Endothelial cell of umbilical vein (primary cell): ENCODE measurements around the gene CDH23. TPM values are rescaled to one million over a fixed set of nuclear protein-coding genes. Genes with fewer than 3 reads are reported as not detected.

Source experiments
- BruUV-seq: library from RNA; stranded (reverse); fragments of 400-500 nt; replicated peaks from 2 replicates; lab custom pipeline; 2021; lab: Mats Ljungman, UMichigan
- CTCF ChIA-PET: fragments of 300-600, 350-600 bp; sonication (Branson Sonifier 250); formaldehyde crosslinking; loops from one replicate; lab custom pipeline; 2021; ENCODE audit warnings: antibody characterized with exemption, inconsistent platforms; lab: Charles Lee
- POLR2A ChIA-PET: fragments of 300-600, 350-600 bp; sonication (Branson Sonifier 250); formaldehyde crosslinking; loops from one replicate; lab custom pipeline; 2021; ENCODE audit warnings: antibody characterized with exemption, inconsistent platforms; lab: Charles Lee
- DNase-seq: peaks from one replicate; pipeline ENCODE4 v3.0.0-alpha.2; 2011; ENCODE audit warnings: low read depth, low spot score
- FAIRE-seq: peaks from 2 replicates; lab custom pipeline; 2011; peaks lifted over from hg19 to GRCh38; lab: Jason Lieb, UNC
- H2AFZ ChIP-seq: 2 replicates; pipeline ENCODE4 v1.6.0; 2012; ENCODE audit warnings: low read depth, low read length, control low read depth, inconsistent platforms
- H3K27ac ChIP-seq: 2 replicates; pipeline ENCODE4 v1.5.1; 2011; ENCODE audit warnings: low read depth, mild to moderate bottlenecking, control low read depth, low read length, moderate library complexity; ENCODE audit not compliant: insufficient read depth
- H3K27me3 ChIP-seq, 2 experiments: 2 replicates each; pipeline versions ENCODE4 v1.6.0 to v1.6.1; 2011; ENCODE audit warnings: low read length in 2 of 2, mixed read lengths in 1 of 2; ENCODE audit not compliant: control insufficient read depth in 2 of 2, insufficient read depth in 2 of 2
- H3K36me3 ChIP-seq, 2 experiments: 2 replicates in 1 of 2; 3 replicates in 1 of 2; pipeline ENCODE4 v1.5.1; 2011; ENCODE audit warnings: low read length in 2 of 2, mild to moderate bottlenecking in 1 of 2, moderate library complexity in 1 of 2; ENCODE audit not compliant: control insufficient read depth in 2 of 2, insufficient read depth in 2 of 2; ENCODE audit errors: extremely low read depth in 1 of 2
- H3K4me1 ChIP-seq: 3 replicates; pipeline ENCODE4 v1.5.1; 2011; ENCODE audit warnings: mild to moderate bottlenecking, low read length; ENCODE audit not compliant: control insufficient read depth, insufficient read depth; ENCODE audit errors: extremely low read depth
- H3K4me2 ChIP-seq: 2 replicates; pipeline ENCODE4 v1.6.1; 2011; ENCODE audit warnings: low read length, control low read depth, mixed read lengths; ENCODE audit not compliant: insufficient read depth
- H3K4me3 ChIP-seq, 3 experiments: fragments of 200-600 bp in 1 of 3; sonication (generic), shearing (Covaris generic) in 1 of 3; replicated peaks in 1 of 3; 2 replicates each; pipeline ENCODE4 v1.5.1; 2011 to 2016; ENCODE audit warnings: control low read depth in 3 of 3, low read length in 3 of 3, mild to moderate bottlenecking in 2 of 3, inconsistent platforms in 1 of 3, low read depth in 1 of 3, moderate library complexity in 1 of 3; ENCODE audit not compliant: insufficient read depth in 1 of 3
- H3K79me2 ChIP-seq: 2 replicates; pipeline ENCODE4 v1.6.0; 2012; ENCODE audit warnings: low read length, inconsistent platforms; ENCODE audit not compliant: control insufficient read depth, insufficient read depth
- H3K9ac ChIP-seq: replicated peaks from 2 replicates; pipeline ENCODE3; 2011; ENCODE audit warnings: low read length, control low read depth; ENCODE audit not compliant: insufficient read depth; ENCODE audit errors: extremely low read depth
- H3K9me1 ChIP-seq: replicated peaks from 3 replicates; pipeline ENCODE4 v1.6.0; 2011; ENCODE audit warnings: mild to moderate bottlenecking, low read length; ENCODE audit not compliant: control insufficient read depth, insufficient read depth; ENCODE audit errors: extremely low read depth
- H3K9me3 ChIP-seq: replicated peaks from 2 replicates; pipeline ENCODE4 v1.5.1; 2012; ENCODE audit warnings: low read length, inconsistent platforms; ENCODE audit not compliant: control insufficient read depth, insufficient read depth
- H4K20me1 ChIP-seq: replicated peaks from 2 replicates; pipeline ENCODE3; 2011; ENCODE audit warnings: mild to moderate bottlenecking, low read length; ENCODE audit not compliant: control insufficient read depth, insufficient read depth; ENCODE audit errors: extremely low read depth
- EZH2 ChIP-seq: IDR thresholded peaks from 2 replicates; pipeline ENCODE4 v1.6.1; 2012; ENCODE audit warnings: borderline replicate concordance, low read depth, mild to moderate bottlenecking, moderate library complexity, low read length, inconsistent platforms; ENCODE audit not compliant: severe bottlenecking
- FOS ChIP-seq: IDR thresholded peaks from 2 replicates; pipeline ENCODE4 v1.6.1; 2011; ENCODE audit warnings: mild to moderate bottlenecking, low read length, moderate library complexity, borderline replicate concordance; ENCODE audit not compliant: insufficient read depth
- GATA2 ChIP-seq: IDR thresholded peaks from 2 replicates; pipeline ENCODE4 v1.7.0; 2011; ENCODE audit warnings: low read depth, mild to moderate bottlenecking, moderate library complexity, mixed read lengths, low read length; ENCODE audit not compliant: insufficient read length, insufficient read depth
- JUN ChIP-seq: IDR thresholded peaks from 2 replicates; pipeline ENCODE4 v1.6.1; 2011; ENCODE audit warnings: borderline replicate concordance, low read depth; ENCODE audit not compliant: insufficient read length, insufficient read depth
- MYC ChIP-seq: IDR thresholded peaks from one replicate; pipeline ENCODE4 v1.6.1; 2011; ENCODE audit warnings: mild to moderate bottlenecking, low read depth, low read length
- POLR2A ChIP-seq: IDR thresholded peaks from 2 replicates; pipeline ENCODE4 v1.6.1; 2012; ENCODE audit warnings: low read depth, mild to moderate bottlenecking, control low read depth, low read length
- POLR2AphosphoS5 ChIP-seq: IDR thresholded peaks from 2 replicates; pipeline ENCODE4 v1.6.1; 2012; ENCODE audit warnings: low read depth, mild to moderate bottlenecking, control low read depth, low read length, moderate library complexity; ENCODE audit not compliant: insufficient read depth
- dilution Hi-C: fragments of 300-500 bp; cut with MboI; formaldehyde crosslinking; loops from one replicate; pipeline ENCODE4 v1.15.0; 2019; ENCODE audit warnings: low sequenced_read_pairs; ENCODE audit not compliant: extremely low pct_ligation_motif_present
- intact Hi-C: fragments of 100-400 bp; cut with micrococcal nuclease; formaldehyde crosslinking; loops from one replicate; pipeline ENCODE4 v1.10.0; 2022
- polyA plus RNA-seq, 4 experiments: library from polyadenylated mRNA; depleted of rRNA in 3 of 4; stranded (reverse) in 3 of 4; unstranded in 1 of 4; fragments of >200 nt; gene quantifications; 2 replicates each; pipeline versions ENCODE4 v1.2.1 to v1.2.3, GENCODE V29; 2011 to 2012; ENCODE audit warnings: missing spikeins in 1 of 4
- total RNA-seq: library from RNA; stranded (reverse); gene quantifications from 2 replicates; pipeline ENCODE4 v1.2.3, GENCODE V29; 2021
- TF ChIP-seq, protein P1 (sequence below), 2 donors: IDR thresholded peaks; 1 replicate in 1 of 2; 2 replicates in 1 of 2; pipeline ENCODE4 v1.5.1; 2011; ENCODE audit warnings: low read length in 2 of 2, mild to moderate bottlenecking in 2 of 2, moderate library complexity in 2 of 2, control low read depth in 1 of 2, inconsistent platforms in 1 of 2, low read depth in 1 of 2; ENCODE audit not compliant: insufficient read depth in 1 of 2; ENCODE audit errors: extremely low read depth in 1 of 2
- TF ChIP-seq, protein P2 (sequence below): IDR thresholded peaks from 2 replicates; pipeline ENCODE4 v1.6.1; 2011; ENCODE audit not compliant: insufficient read depth, insufficient read length

The CDH23 gene
- total and polyA plus RNA-seq, 2 donors (not counting 3 experiments of a cell fraction or from before 2014, with no cell fraction given), result not detected

DNA sequence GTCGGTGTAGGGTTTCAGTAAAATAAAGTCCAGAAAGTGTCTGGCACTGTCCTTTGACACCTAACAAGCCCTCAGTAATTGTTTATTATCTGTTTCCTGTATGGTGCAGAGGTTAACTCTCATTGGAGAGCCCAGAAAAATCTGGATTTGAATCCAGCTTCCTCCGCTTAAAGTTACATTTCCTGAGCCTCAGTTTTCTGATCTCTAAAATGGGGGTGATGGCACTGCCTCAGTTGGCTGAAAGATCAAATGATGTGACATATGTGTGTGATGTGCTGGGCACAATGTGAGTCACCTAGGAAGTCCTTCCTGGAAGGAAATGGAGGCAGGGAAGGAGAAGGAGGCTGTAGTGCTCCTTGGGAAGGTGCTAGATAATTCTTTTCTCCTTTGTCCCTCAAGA, 14.7 kb upstream of the CDH23 start:
- Histone ChIP-seq H3K79me2 (no peaks in the 10 kb centered on the region), H3K27ac (no peak overlapping the region), H3K36me3 (no peaks in the 10 kb centered on the region), H3K9me1 (no peaks in the 10 kb centered on the region), H3K9ac (no peak overlapping the region), H4K20me1 (no peaks in the 10 kb centered on the region), H3K4me2 (no peak overlapping the region), H3K4me1 (no peaks in the 10 kb centered on the region), H3K9me3 (no peaks in the 10 kb centered on the region), H3K27me3 (peaks cover 0 to 4% of the 10 kb centered on the region in 2 experiments), H2AFZ (no peak overlapping the region), H3K4me3 (no peak overlapping the region)
- TF ChIP-seq POLR2AphosphoS5 (no peak), JUN (no peak)
- TF ChIP-seq, protein P1, sequence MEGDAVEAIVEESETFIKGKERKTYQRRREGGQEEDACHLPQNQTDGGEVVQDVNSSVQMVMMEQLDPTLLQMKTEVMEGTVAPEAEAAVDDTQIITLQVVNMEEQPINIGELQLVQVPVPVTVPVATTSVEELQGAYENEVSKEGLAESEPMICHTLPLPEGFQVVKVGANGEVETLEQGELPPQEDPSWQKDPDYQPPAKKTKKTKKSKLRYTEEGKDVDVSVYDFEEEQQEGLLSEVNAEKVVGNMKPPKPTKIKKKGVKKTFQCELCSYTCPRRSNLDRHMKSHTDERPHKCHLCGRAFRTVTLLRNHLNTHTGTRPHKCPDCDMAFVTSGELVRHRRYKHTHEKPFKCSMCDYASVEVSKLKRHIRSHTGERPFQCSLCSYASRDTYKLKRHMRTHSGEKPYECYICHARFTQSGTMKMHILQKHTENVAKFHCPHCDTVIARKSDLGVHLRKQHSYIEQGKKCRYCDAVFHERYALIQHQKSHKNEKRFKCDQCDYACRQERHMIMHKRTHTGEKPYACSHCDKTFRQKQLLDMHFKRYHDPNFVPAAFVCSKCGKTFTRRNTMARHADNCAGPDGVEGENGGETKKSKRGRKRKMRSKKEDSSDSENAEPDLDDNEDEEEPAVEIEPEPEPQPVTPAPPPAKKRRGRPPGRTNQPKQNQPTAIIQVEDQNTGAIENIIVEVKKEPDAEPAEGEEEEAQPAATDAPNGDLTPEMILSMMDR (IDR thresholded peaks at IDR 0.05; ENCODE audit: extremely low read depth in 1 of 2, insufficient read depth in 1 of 2, low read depth in 1 of 2, low read length in 2 of 2), result no peak
- FAIRE-seq (no peak), DNase-seq (no peak)
- no TSS peak for BruUV-seq
- CTCF ChIA-PET, result interaction anchor here (1.2 to 3.2 kb wide), 8 partner anchors 11 to 391 kb away, joined by 3 to 25 read pairs (median 5); partner anchors contain the start of gene VSIR
- dilution Hi-C loops (no loop called here), intact Hi-C loops (no loop called here)
- POLR2A ChIA-PET, result no interaction called here

DNA sequence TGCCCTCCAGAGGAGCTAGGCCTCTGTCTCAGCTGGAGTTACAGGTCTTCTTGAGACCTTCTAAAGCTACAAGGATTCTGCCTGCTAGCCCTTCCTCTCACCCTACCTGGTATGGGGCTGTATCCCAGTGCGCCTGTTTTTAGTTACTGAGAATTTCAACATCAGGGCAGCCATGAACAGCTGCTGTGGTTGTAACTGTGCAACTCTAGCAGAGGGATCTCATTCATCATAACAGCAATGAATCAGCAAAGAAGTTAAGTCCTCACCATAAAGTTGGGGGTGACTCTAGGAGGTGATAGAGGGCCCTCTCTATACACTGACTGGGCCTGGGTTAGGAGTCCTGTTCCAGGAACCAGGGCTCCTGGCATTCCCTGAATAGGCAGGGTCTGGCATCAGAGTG, 14.0 kb upstream of the CDH23 start:
- Histone ChIP-seq H3K27me3 (peaks cover 0 to 4% of the 10 kb centered on the region in 2 experiments), H3K4me3 (no peak overlapping the region), H3K79me2 (no peaks in the 10 kb centered on the region), H3K9me1 (no peaks in the 10 kb centered on the region), H4K20me1 (no peaks in the 10 kb centered on the region), H3K36me3 (no peaks in the 10 kb centered on the region), H3K27ac (no peak overlapping the region), H2AFZ (no peak overlapping the region), H3K9ac (no peak overlapping the region), H3K9me3 (no peaks in the 10 kb centered on the region), H3K4me1 (no peaks in the 10 kb centered on the region), H3K4me2 (no peak overlapping the region)
- intact Hi-C loops (no loop called here), dilution Hi-C loops (no loop called here)
- no peak for FAIRE-seq
- BruUV-seq, result no TSS peak
- ChIA-PET POLR2A (no interaction called here), CTCF (interaction anchor here (0.5 to 3.2 kb wide), 9 partner anchors 11 to 391 kb away, joined by 3 to 25 read pairs (median 4); partner anchors contain the start of genes SLC29A3 and VSIR)
- TF ChIP-seq FOS (no peak), POLR2AphosphoS5 (no peak), MYC (no peak), GATA2 (no peak), POLR2A (no peak), JUN (no peak), EZH2 (no peak)
- TF ChIP-seq, protein P1 (IDR thresholded peaks at IDR 0.05; ENCODE audit: extremely low read depth in 1 of 2, insufficient read depth in 1 of 2, low read depth in 1 of 2, low read length in 2 of 2), result no peak
- TF ChIP-seq, protein P2, sequence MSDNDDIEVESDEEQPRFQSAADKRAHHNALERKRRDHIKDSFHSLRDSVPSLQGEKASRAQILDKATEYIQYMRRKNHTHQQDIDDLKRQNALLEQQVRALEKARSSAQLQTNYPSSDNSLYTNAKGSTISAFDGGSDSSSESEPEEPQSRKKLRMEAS, result no peak
- DNase-seq, result no peak
